ENCODE measurements around the gene C10orf53.
"Not testable (repeated sequence)": the region's sequence is repeated elsewhere in the genome, so short reads cannot be mapped to it uniquely, and the experiment has no call there.

Gene C10orf53

DNA sequence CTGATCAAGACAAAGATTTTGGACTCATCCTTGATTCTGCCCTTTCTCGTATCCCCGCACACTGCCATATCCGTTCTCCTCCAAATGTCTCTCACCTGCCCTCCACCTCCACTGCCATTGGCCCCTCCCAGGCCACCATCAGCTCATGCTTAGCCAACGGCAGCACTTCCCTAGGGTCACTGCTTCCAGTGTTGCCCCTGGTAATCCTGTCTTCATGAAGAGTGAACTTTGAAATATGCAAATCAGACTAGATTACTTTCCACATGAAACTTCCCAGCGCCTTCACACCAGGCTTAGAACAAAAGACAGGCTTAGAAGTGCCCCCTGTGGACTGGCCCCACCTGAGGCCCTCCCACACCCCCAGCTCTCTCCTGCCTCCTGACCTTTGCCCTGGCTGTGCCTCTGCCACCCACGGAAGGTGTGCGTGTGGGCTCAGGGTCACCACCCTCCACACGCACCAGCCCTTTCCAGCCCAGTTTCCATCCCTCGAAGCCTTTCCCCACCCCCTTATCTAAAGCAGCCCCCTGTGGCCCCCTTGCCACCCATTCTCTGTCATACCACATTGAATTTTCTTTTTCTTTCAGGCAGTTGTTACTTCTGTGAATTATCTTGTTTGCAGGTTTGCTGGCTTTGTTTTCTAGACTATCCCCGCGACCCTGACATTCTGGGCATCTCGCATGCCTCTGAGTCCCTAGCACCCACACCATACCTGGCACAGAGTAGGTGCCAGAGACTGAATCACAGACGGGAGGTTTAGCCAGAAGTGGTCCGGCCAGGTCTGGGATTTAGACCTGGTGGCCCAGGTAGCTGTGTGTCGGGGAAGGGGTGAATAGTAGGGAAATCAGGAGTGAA is 26.8 kb upstream of the C10orf53 start:
- DNase-seq = no peak

GRCh38 chr10:49653273-49653929 is 26.1 kb upstream of the C10orf53 start:
- no peak for DNase-seq

DNA sequence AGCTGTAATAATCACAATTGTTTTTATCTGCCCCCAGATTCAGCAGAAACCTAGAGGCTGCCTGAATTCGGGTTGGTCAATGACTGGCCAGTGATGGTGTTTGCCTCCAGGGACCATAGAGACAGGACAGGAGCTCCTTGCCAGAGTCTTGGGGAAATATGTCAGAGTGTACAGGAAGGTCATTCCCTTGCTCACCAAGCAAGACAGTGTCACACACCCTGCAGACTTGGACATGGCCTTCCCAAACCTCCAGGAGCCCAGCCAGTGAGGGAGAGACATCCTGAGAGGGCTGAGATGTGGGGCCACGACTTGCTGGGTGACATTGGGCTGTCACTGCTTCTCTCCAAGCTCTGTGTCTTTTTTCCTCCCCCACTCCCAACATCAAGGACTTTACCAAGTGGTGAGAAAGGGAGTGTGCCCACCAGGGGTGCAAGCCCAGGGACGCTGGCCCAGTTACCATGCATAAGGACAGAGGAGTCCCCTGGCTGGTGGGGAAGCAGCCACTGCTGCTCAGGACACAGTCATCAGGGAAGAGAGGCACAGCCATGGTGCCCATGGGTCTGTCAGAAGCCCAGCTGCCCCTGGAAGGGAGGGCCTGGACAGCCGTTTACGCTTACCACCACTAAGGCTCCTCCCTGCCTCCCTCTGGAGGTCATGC is 25.3 kb upstream of the C10orf53 start:
- no peak for DNase-seq

GRCh38 chr10:49655099-49655498 is 24.4 kb upstream of the C10orf53 start:
- DNase-seq = no peak

GRCh38 chr10:49656845-49657493 is 22.5 kb upstream of the C10orf53 start:
- no peak for DNase-seq

DNA sequence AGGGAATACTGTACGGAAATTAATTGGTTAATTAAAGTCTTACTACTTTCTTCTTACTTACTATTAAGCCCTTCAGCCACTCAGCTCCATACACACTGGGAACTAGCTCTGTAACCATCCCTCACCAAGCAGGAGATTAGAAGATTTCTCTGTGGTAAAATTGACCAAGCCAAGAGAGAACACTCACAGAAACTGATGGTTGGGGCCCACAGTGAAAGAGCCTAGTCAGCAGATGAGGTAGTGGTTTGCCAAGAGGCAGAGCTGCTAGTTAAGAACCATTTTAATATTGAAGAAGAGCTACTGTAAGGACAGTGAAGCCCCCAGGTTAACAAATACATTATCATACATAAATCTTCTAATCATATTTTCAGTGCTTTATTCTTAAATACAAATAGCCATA is 21.8 kb upstream of the C10orf53 start:
- DNase-seq = no peak

- no peak for DNase-seq
These were observed 18.2 kb upstream of the C10orf53 start for GRCh38 chr10:49661140-49661856.

- DNase-seq = no peak
These were observed 17.2 kb upstream of the C10orf53 start for GRCh38 chr10:49662169-49662830.

- no peak for DNase-seq
These were observed 15.9 kb upstream of the C10orf53 start for GRCh38 chr10:49663596-49663995.

GRCh38 chr10:49664006-49664841 is 15.2 kb upstream of the C10orf53 start:
- DNase-seq = no peak

GRCh38 chr10:49664842-49665355 is 14.6 kb upstream of the C10orf53 start:
- no peak for DNase-seq

DNA sequence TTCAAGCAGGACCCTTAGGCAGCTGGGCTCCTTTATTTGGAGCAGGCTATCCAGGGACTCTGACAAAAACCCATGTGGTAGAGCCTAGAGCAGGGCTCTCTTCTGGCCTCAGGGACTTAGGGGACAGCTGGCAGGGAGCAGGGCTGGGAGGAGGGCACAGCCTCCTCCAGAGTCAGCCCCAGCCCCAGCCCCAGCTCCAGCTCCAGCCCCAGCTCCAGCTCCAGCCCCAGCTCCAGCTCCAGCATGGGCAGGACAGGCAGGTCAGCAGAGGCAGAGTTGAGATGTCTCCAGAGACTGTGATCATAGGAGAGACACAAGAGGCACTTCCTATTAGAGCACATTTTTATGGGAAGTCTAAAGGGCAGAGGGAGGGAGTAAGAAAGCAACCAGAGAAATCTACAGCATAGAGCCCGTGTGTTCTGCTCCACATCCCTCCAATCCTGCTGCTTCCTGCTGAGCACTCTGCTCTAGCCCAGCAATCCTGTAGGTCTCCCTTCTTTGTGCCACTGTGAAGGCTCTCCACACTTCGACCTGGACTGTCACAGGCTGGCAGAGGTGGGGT is 13.3 kb upstream of the C10orf53 start:
- DNase-seq = no peak

- DNase-seq = no peak
These were observed 12.8 kb upstream of the C10orf53 start for GRCh38 chr10:49666685-49667084.

- no peak for DNase-seq
These were observed 11.5 kb upstream of the C10orf53 start for GRCh38 chr10:49667991-49668390.

DNA sequence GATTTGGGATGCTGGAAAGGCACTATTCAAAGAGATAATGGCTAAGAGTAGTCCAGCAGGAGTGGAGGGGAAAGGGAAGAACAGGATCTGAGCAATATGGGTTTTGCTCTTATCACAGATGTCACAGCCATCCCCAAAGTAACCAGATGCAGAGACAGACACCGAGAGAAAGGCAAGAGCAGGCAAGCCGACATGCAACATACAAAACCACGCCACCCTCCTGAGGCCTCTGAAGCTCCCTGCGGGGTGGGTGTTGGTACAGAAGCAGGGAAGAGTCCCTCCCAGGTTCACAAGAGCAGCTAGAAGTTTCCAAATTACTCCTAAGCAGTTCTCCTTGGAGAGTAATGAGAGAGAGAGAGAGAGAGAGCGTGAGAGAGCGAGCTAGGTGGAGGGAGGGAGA is 10.8 kb upstream of the C10orf53 start:
- no peak for DNase-seq

DNA sequence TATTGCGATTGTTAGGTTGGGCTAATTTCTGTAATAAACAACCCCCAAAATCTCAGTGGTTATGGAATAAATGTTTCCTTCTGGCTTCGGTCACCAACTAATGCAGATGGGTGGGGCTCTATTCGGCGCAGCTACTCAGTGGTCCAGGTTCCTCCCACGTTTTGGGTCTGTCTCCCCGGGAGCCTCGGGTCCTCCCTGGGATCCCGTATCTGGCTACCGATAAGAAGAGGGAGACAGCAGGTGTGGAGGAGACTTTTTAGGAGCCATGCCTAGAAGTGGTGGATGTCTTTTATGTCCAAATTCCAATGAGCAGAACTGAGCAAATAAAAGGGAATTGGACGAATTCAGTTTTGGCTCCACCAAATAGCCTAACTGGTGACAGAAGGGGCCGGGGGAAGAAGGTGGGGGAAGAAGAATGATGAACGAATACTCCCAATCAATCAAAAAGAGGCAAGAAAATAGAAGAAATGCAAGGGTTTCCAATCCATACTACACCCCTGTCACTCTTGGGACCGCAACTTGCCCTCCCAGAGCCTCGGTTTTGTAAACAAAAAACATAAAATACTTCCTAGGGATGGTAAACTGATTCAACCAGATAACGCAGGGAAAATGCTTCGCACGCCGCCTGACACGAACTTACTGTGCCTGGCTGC is 498 bp upstream of the C10orf53 start:
- DNase-seq = no peak

DNA sequence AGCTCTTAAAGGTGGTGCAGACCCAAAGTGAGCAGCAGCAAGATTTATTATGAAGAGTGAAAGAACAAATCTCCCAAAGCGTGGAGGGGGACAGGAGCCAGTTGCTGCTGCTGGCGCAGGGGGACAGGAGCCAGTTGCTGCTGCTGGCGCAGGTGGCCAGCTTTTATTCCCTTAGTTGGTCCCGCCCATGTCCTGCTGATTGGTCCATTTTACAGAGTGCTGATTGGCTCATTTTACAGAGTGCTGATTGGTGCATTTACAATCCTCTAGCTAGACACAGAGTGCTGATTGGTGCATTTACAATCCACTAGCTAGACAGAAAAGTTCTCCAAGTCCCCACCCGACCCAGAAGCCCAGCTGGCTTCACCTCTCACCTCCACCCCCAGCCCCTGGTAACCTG is 3.0 kb downstream of the C10orf53 start:
- DNase-seq = not testable (repeated sequence)

GRCh38 chr10:49682879-49683278 is 3.4 kb downstream of the C10orf53 start:
- DNase-seq = no peak

DNA sequence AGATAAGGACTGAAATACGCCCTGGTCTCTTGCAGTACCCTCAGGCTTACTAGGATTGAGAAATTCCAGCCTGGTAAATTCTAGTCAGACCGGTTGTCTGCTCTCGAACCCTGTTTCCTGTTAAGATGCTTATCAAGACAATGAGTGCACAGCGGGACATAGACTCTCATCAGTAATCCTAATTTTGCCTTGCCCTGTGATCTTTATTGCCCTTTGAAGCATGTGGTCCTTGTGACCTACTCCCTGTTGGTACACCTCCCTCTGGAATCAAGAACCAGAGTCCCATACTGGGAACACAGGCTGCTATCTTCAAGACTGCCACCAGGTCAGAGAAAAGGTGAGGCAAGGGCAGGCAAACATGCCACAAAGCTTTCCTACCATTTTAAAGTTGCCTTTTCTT is 7.2 kb downstream of the C10orf53 start:
- DNase-seq = no peak

- DNase-seq = no peak
These were observed 8.9 kb downstream of the C10orf53 start for GRCh38 chr10:49688261-49688846.

Data from right forelimb (tissue), 1 donor.